Ramos (cell line): ENCODE results near the gene AUTS2.
"Not testable (repeated sequence)": the region's sequence is repeated elsewhere in the genome, so short reads cannot be mapped to it uniquely, and the experiment has no call there.

ENCODE experiments used
- in situ Hi-C: fragments of 300-500 bp; cut with MboI; formaldehyde crosslinking; loops from one replicate; pipeline ENCODE4 v1.14.3; 2022; ENCODE audit warnings: low sequenced_read_pairs; ENCODE audit not compliant: unreplicated experiment

Gene AUTS2

DNA sequence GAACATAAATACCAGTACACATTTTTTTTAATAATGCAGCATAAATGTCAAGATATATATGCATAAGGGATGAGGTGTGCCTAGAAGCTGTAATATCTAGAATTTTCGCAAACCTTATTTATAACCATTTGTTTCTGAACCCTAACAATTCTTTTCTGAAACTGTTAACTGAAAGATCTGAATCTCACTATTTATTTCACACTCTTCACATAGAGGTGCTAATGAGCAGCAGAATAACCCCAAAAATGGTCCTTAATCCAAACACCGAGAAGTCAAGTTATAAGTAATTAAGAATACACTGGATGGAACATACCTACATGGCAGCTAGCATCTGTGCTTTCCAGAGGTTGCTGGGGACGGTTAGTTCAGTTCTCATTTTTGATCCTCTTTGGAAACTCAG is 742.0 kb downstream of the AUTS2 start:
- in situ Hi-C loops, result no loop called here

DNA sequence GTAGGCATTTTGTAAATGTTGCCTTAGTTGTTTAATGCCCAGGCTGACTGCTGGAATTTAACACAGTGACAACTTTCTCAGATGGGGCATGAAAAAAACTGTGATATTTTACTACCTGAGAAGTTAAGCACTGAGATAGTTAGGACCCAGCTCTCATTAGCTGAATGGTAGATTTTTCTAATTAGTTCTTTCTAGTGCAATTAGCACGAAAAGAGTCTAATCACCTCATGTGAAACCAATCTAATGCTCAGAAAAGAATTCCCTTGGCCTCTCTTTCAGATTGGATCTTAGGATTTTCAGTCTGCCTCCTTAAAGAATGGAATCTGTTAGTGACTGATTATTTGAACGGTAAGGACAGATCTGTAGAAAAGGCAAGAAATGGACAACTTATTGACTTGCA is 743.2 kb downstream of the AUTS2 start:
- in situ Hi-C loops, result no loop called here

- in situ Hi-C loops, result no loop called here
Observed at GRCh38 chr7:70343519-70343918, 745.2 kb downstream of the AUTS2 start.

- in situ Hi-C loops, result no loop called here
Observed at GRCh38 chr7:70344726-70345125, 746.5 kb downstream of the AUTS2 start.

- in situ Hi-C loops, result no loop called here
Observed at GRCh38 chr7:70346844-70347462, 748.7 kb downstream of the AUTS2 start.

- in situ Hi-C loops, result no loop called here
Observed at GRCh38 chr7:70347463-70348254, 749.4 kb downstream of the AUTS2 start.

GRCh38 chr7:70349031-70349430 is 750.8 kb downstream of the AUTS2 start:
- in situ Hi-C loops, result no loop called here

DNA sequence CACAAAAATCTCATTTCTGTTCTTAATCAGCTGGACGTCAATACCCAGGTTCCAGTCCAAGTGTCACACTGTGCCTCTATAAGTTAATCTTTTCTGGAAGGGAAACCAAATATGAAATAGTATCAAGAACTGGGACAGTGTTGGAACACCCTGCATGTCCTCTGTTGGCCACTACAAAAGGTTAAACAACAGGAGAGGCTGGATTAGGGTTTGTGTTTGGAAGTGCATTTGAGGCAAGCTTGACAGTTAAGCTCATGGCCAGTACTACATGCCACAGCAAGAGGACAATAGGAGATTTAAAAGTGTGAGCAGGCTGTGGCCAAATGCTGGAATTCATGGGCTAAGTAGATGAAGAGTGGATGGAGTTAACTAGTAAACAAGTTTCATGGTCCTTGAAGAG is 751.5 kb downstream of the AUTS2 start:
- in situ Hi-C loops, result no loop called here

- in situ Hi-C loops, result no loop called here
Observed at GRCh38 chr7:70352088-70352487, 753.8 kb downstream of the AUTS2 start.

GRCh38 chr7:70352906-70353305 is 754.6 kb downstream of the AUTS2 start:
- in situ Hi-C loops, result no loop called here

- in situ Hi-C loops, result no loop called here
Observed at GRCh38 chr7:70353330-70353945, 755.2 kb downstream of the AUTS2 start.

- in situ Hi-C loops, result no loop called here
Observed at GRCh38 chr7:70353946-70354335, 755.7 kb downstream of the AUTS2 start.

DNA sequence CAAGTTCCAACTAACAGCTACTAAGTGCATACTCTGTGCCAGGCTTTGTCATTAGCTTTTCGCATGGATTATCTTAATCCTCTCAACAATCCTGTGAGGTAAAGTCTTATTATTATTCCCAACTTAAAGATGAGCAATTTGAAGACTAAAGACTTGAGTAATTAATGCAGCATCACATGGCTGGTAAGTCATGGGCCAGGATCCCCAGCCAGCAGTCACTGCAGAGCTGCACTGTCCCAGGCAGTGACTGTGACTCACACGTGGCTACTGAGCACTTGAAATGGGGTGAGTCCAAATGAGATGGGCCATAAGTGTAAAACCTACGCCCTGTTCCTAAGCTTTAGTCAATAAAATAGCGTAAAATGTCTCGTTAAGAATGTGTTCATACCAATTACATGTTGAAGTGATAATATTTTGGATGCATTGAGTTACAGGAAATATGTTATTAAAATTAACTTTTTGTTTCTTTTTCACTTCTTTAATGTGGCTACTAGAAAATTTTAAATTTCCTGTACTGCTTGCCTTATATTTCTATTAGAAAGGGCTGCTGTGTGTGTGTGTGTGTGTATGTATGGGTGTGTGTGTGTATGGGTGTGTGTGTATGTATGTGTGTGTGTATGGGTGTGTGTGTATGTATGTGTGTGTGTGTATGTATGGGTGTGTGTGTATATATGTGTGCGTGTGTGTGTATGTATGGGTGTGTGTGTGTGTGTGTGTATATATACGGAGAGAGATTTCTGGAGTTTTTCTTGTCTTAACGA is 756.3 kb downstream of the AUTS2 start:
- in situ Hi-C loops, result no loop called here

GRCh38 chr7:70355198-70356020 is 757.1 kb downstream of the AUTS2 start:
- in situ Hi-C loops, result no loop called here

- in situ Hi-C loops, result no loop called here
Observed at GRCh38 chr7:70356085-70356786, 758.0 kb downstream of the AUTS2 start.

GRCh38 chr7:70356787-70357328 is 758.6 kb downstream of the AUTS2 start:
- in situ Hi-C loops, result no loop called here

- in situ Hi-C loops, result no loop called here
Observed at GRCh38 chr7:70360557-70360956, 762.3 kb downstream of the AUTS2 start.

GRCh38 chr7:70361821-70362220 is 763.5 kb downstream of the AUTS2 start:
- in situ Hi-C loops, result no loop called here

DNA sequence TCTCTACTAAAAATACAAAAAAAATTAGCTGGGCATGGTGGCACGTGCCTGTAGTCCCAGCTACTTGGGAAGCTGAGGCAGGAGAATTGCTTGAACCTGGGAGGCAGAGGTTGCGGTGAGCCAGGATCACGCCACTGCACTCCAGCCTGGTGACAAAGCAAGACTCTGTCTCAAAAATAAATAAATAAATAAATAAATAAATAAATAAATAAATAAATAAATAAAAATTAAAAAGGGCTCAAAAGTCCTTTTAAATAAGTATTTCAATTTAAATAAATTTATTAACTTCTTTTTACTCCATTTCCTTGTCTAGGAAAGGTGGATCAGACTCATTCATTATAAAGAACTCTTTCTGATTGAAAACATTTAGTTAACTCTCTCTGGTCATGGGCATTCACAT is 766.1 kb downstream of the AUTS2 start:
- in situ Hi-C loops, result not testable (repeated sequence)
